NCI-H128 (cell line): Measurements from ENCODE around the gene ATF3.

Source experiments
- DNase-seq: peaks from one replicate; lab custom pipeline; 2025; ENCODE audit not compliant: unreplicated experiment; lab: John Stamatoyannopoulos, UW

ATF3 gene

DNA sequence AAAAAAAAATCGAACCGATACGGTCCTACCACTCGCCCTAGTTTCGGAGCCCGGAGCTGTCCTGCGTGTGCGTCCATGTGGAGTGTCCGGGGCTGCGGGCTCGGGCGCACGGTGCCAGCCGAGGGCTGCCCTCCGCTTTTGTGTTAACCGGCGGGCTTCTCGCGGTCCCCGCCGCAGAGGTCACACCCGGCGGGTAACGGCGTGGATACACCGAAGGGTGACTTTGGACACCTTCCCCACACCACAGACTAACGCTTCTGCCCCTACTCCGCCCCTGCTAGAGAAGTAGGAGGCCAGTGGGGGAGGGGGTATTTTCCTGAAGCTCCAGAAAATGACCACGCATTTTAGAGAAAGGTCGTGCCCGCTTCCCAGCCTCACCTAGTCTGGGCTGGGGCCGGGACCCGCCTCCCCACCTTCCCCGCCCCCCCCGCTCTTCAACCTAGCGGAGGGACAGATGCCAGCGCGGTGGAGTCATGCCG, 609 bp upstream of the ATF3 start:
- no peak for DNase-seq

DNA sequence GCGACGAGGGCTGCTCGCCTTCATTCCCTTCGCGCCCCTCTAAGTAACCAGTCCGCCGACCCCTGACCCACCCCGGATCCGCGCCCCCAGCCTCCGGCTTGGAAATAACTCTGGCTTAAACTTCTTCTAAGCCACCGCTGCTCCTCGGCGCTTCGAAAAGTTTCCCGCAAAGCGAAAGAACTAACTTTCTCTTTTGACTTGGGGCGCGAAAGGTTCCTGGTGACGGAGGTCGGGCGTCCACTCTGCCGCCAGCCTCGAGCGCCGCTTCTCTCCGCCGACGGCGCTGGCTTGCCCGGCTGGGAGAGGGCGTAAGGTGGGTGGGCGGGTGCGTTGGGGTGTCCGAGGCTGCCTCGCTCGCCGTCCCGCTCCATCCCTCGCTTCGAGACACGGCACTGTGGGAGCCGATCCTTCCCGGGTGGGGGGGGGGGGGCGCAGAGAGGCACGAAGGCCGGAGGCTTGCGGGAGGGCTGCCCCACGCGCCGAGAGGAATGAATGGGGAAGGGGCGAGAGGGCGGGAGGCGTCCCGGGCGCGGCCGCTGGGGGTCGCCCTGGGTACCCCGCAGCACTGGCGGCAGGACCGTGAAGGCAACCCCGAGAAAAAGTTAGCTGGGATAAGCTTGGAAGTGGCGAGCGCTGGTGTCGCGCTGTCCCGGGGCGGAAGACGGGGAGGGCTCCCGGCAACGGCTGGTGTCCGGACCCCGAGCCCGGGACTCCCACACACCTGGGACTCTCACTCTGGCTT, 569 bp downstream of the ATF3 start:
- DNase-seq, result no peak

- no peak for DNase-seq
Measured at GRCh38 chr1:212609701-212610574, 1.4 kb downstream of the ATF3 start.

- no peak for DNase-seq
Measured at GRCh38 chr1:212610575-212610967, 2.0 kb downstream of the ATF3 start.

DNA sequence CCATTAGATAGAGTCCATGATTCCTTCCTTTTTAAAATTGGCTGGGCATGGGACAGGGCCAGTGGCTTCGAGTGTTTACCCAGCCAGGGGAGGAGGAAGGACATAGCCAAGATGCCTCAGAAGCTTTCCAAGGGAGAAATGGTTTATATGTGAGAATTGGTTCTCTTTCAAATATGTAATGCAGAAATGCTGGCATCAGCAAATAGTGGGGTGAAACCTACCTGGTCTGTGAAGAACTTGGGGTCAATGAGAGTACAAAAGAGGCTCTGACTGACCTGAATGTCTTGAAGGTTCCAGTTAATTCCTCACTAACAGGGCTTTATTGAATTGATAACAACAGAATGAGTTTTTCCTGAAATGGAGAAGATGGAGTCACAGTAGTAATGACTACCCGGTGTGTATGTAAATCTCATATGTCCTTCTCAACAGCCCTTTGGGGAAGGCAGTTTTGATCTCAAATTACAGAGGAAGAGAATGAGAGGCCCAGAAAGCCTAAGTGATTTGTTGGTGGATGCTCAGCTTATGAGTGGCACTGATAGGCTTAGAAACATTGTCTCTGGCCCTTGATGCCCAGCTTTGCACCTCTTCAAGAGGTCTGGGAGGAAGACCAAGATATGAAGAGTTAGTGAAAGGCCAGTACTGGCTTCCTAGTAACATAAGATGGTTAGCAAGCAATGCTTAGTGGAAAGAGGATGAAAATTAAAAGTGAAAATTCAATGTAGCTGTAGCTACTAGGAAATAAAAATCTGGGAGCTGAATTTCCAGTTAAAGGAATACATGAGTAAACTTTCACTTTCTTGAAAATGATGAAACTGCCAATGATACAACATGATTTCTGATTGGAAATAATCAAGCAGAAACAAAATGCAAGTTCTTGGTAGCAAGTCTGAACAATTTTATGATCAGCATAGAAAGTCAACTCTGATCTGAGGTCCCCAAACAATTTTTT, 2.7 kb downstream of the ATF3 start:
- DNase-seq, result no peak

DNA sequence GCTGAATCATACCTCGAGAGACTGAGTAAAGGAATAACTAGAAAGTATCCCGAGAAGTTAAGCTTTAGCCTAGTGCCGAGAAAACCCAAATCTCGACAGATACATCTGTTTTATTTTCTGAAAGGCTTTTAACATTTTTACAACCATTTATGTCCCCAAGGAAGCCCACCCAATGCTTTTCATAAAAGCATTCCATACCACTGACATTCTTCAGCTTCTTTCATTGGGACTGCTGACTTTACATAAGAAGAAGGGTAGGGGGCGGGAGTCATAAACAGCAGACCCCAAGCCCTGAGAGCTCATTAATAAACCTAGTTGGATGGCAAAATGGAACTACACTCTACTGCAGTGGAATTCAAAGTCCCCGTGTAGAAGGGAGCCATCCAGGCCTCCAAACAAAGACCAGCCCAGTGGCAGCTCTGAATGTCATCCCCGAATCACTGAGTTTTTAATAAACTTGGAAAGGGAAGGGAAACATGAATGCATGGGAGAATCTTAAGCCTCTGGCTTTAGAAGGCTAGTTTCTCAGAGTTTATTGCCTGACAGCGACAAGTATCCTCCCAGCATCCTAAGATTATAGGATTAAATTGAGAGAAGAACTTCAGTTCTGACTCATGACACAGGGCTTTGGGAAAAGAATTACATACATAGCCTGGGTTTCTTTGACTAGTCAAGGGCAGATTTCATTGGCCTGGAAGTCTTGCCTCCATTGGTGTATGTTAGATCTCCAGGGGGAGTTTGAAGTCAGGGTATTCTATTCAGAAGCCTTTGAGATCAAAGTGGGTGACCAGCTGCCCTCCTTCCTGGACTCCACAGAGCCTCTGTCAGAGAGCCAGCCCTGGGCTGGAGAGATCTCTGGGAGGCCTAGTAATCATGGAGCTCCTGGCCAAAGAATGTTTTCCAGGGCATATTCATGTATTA, 3.7 kb downstream of the ATF3 start:
- no peak for DNase-seq

DNA sequence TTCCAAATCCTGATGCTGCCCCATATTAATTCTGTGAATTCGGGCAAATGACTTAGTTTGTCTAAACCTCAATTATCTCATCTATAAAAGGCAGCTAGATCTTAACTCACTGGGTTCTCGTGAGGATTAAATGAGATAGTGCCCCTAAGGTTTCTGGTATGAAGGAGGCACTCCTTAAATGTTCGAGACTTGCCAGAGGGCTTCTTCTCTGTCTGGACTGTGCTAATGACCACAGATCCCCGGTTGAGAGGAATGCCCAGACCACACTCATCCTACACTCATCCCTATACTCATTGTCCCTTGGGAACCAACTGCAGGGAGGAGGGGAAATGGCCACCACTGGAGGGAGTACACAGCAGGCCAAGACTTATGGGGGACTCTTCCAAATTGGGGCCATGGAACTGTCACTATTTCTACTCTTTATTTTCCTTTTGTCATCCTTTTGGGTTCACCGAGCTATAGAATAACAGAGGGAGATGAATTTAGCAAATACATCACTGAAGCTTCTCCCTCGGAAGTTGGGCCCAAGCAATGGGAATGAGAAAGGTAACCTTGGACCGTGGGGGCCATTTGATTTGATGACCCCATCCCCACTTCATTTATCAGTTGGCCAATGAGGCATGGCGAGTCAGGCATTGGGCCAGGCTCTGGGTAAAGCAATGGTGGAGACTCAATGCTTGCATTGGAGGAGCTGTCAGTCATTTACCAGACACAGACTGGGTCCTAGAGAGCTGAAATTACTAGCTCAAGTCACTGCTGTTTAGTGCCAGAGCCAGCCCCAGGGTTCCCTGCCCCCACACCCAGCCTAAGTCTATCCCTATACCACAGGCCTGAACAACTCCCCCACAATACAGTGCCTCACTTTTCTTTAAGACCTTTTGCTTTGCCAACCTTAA, 5.1 kb downstream of the ATF3 start:
- DNase-seq, result no peak

GRCh38 chr1:212614453-212615200, 6.1 kb downstream of the ATF3 start:
- no peak for DNase-seq

DNA sequence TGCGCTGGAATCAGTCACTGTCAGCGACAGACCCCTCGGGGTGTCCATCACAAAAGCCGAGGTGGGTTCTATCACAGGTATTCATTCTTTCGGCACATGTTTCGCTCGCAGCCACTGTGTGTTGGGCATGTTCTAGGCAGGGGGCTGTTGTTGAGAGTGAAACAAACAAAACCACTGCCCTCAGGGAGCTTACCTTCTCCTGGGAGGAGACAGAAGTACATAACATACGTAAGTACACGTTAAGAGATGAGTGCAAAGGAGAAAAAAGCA, 6.6 kb downstream of the ATF3 start:
- no peak for DNase-seq

- no peak for DNase-seq
Measured at GRCh38 chr1:212618466-212619210, 10.1 kb downstream of the ATF3 start.

GRCh38 chr1:212620293-212620692, 11.7 kb downstream of the ATF3 start:
- no peak for DNase-seq

DNA sequence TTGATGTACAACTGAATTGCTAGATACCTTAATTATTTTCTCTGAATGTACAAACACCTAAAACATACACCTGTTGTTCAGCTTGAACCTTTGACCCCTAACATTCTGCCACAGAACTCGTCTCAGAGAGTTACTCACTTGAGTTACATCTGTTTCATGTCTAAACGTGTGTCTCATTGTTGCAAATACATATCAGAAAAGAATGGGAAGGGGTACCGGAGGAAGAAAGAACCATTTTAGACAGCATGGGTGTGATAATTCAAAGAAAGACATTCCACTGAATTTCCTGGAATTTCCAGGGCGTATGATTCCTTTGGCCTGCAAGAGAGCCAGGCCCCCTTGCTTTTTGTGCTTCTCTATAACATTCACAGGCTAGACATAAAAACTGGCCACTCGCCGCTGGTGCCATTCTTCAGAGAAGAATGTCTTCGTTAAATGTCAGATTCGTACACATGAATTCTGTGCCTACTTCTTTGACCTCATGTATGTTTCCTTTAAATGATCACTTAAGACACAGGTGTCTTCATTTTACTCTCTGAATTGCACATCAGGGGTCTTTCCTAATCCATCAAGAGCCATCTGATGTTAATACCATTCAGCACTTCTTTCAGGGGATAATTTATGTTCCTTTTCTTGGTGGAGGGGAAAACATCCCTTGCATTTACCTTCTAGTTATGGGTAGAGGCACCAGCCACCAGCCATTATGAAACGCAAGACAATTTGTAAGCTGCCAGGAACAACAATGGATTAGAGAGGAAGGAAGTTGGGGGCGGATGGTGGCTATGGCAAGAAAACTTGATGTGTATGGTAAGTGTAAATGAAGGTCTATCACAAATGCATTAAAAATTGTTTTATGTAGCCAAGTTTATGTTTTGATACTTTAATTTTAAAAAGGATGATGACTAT, 12.7 kb downstream of the ATF3 start:
- no peak for DNase-seq

DNA sequence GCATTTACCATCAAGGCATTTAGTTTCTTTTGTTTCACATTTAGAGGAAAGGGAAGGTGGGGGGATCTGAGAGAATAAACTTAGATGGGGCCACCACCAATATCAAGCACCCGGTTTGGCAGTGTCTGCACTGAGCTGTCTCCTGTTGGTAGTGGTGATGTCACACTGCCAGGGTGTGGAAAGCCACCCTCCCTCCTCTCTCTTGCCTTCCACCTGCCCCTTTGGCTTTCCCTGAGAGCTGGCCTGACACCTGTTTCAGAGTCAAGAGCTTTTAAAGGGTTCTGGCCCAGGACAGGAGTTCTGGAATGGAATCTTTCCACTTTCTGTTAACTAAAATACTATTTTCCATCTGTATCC, 13.4 kb downstream of the ATF3 start:
- DNase-seq, result no peak

DNA sequence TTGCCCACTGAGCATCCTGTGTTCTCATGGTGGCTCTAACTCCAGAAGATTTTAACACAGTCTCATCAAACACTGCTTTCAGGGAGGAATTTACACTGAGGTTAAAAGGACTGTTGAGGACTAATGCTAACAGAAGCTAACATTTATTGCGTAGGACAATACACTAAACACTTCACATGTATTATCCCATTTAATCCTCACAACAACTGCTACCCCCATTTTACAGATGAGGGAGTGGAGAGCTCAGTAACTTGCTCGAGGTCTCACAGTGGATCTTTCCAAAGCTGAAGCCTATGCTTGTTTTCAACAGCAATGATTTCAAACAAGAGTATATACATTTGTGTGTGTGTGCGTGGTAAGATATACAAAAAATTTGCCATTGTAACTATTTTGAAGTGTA, 13.9 kb downstream of the ATF3 start:
- DNase-seq, result no peak

GRCh38 chr1:212622906-212623305, 14.3 kb downstream of the ATF3 start:
- no peak for DNase-seq

GRCh38 chr1:212623603-212624002, 15.0 kb downstream of the ATF3 start:
- DNase-seq, result no peak

- no peak for DNase-seq
Measured at GRCh38 chr1:212624976-212625501, 16.5 kb downstream of the ATF3 start.
